ENCODE data around the gene LMBRD2. TPM values are rescaled to one million over a fixed set of nuclear protein-coding genes. Genes with fewer than 3 reads are reported as not detected.

Gene LMBRD2
- total RNA-seq, 1 donor, result 13.8 TPM

DNA sequence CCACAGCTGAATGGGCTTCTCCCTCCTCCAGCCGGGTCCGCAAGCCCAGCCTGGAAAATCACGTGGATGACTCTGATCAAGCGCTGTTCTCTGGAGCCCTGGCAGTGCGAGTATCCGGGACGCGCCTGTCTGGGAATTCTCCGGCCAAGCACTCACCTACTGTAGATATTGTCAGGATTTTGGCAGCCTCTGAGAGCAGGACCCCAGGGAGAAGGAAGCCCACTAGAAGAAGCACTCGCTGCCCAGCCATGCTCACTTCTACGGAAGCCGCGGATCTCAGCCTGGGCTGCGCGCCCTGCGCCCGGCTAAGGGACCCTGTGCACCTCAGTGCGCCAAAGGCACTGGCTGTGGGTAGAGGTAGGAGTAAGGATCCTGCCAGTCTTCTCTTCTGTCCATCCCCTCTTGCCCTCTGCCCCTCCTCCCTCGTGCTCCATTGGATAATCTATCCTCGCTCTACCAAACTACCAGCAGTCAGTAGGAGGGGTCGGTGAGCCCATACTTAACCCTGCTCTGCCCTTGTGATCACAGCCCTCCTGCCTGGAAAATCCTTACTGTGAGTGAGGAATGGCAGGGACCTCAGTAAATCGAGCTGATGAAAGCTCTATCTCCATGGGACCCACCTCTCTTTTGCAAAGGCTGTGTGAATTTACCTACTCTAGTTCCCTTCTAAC is 85.0 kb downstream of the LMBRD2 start, which contains the start of gene UGT3A2:
Gene UGT3A2, minus strand, starts transcription at position 343 of the 671 bp plus-strand sequence. Its CDS starts 93 bp downstream, at position 250.
- Histone ChIP-seq H3K4me2 (ENCODE audit: insufficient read depth, low read length) (peak within 1 kb of the TSS; percentile 9), H3K79me2 (ENCODE audit: insufficient read depth, low read length) (no peaks in the 10 kb centered on the region), H3K4me3 (ENCODE audit: insufficient read depth, low read length) (no peak within 1 kb of the TSS)

DNA sequence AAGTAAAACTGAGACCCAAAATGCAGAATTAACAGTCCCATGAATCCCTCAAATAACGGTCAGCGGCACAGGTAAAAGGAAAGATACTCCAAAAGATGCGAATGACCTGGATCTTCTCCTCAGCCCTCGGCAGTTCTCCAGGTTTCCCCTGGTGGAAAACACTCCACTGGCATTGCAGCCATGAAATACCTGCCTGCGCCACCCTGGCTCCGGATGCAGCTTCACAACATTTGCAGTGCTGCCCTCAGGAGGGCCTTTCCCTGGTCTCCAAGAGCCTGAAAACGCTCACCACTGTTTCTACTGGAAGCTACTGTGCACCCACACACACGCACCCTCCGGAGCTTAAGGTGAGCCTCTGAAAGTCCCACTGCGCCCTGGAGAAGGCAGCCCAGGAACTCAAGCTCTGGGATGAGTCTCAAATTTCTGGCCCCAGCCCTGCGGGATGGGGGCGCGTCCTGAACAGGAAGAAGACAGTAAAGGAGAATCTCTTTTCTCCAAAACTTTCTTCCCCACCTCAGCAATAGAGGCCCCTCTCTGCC is 85.6 kb downstream of the LMBRD2 start:
- TF ChIP-seq CTCF (IDR thresholded peaks at IDR 0.05; ENCODE audit: extremely low read depth, low read depth, low read length), result no peak
- Histone ChIP-seq H3K36me3 (ENCODE audit: insufficient read depth, low read length) (no peaks in the 10 kb centered on the region), H3K4me2 (ENCODE audit: insufficient read depth, low read length) (peak overlapping the region; percentile 9), H3K9me3 (ENCODE audit: low read depth, low read length) (no peaks in the 10 kb centered on the region), H3K4me3 (ENCODE audit: insufficient read depth, low read length) (no peak overlapping the region), H3K27me3 (ENCODE audit: insufficient read depth, low read length) (peaks cover 38% of the 10 kb centered on the region), H2AFZ (ENCODE audit: low read length) (no peak overlapping the region), H4K20me1 (ENCODE audit: insufficient read depth, low read length) (no peaks in the 10 kb centered on the region), H3K4me1 (ENCODE audit: insufficient read depth, low read length) (no peaks in the 10 kb centered on the region), H3K27ac (ENCODE audit: low read depth, low read length) (no peak overlapping the region), H3K79me2 (ENCODE audit: insufficient read depth, low read length) (no peaks in the 10 kb centered on the region)
- no peak for DNase-seq (ENCODE audit: insufficient read length, low spot score, missing footprints)

More for the DNA sequence above, 85.0 kb downstream of the LMBRD2 start, which contains the start of gene UGT3A2:
- Histone ChIP-seq H3K27ac (ENCODE audit: low read depth, low read length) (no peak within 1 kb of the TSS), H3K4me1 (ENCODE audit: insufficient read depth, low read length) (no peaks in the 10 kb centered on the region), H3K27me3 (ENCODE audit: insufficient read depth, low read length) (peaks cover 38% of the 10 kb centered on the region), H4K20me1 (ENCODE audit: insufficient read depth, low read length) (no peaks in the 10 kb centered on the region), H3K9me3 (ENCODE audit: low read depth, low read length) (no peaks in the 10 kb centered on the region), H3K36me3 (ENCODE audit: insufficient read depth, low read length) (no peaks in the 10 kb centered on the region), H2AFZ (ENCODE audit: low read length) (no peak within 1 kb of the TSS)
- DNase-seq (ENCODE audit: insufficient read length, low spot score, missing footprints), result no peak
- TF ChIP-seq CTCF (IDR thresholded peaks at IDR 0.05; ENCODE audit: extremely low read depth, low read depth, low read length), result no peak

- no peak for DNase-seq (ENCODE audit: insufficient read length, low spot score, missing footprints)
- no peak overlapping the region for H3K4me3 ChIP-seq (ENCODE audit: insufficient read depth, low read length)
- H3K4me2 ChIP-seq (ENCODE audit: insufficient read depth, low read length), result no peak overlapping the region
- no peaks in the 10 kb centered on the region for H3K79me2 ChIP-seq (ENCODE audit: insufficient read depth, low read length)
- H3K27ac ChIP-seq (ENCODE audit: low read depth, low read length), result no peak overlapping the region
- H4K20me1 ChIP-seq (ENCODE audit: insufficient read depth, low read length), result no peaks in the 10 kb centered on the region
- TF ChIP-seq CTCF (IDR thresholded peaks at IDR 0.05; ENCODE audit: extremely low read depth, low read depth, low read length), result peak; percentile 34
- H3K36me3 ChIP-seq (ENCODE audit: insufficient read depth, low read length), result no peaks in the 10 kb centered on the region
- no peak overlapping the region for H2AFZ ChIP-seq (ENCODE audit: low read length)
- H3K4me1 ChIP-seq (ENCODE audit: insufficient read depth, low read length), result no peaks in the 10 kb centered on the region
- H3K9me3 ChIP-seq (ENCODE audit: low read depth, low read length), result no peaks in the 10 kb centered on the region
- H3K27me3 ChIP-seq (ENCODE audit: insufficient read depth, low read length), result peaks cover 12% of the 10 kb centered on the region
Measured at GRCh38 chr5:36060420-36060887, 91.2 kb downstream of the LMBRD2 start.

All from osteoblast (primary cell).